Measurements from ENCODE around the gene KRTAP10-12.
"Not testable (repeated sequence)": the region's sequence is repeated elsewhere in the genome, so short reads cannot be mapped to it uniquely, and the experiment has no call there.

The KRTAP10-12 gene

DNA sequence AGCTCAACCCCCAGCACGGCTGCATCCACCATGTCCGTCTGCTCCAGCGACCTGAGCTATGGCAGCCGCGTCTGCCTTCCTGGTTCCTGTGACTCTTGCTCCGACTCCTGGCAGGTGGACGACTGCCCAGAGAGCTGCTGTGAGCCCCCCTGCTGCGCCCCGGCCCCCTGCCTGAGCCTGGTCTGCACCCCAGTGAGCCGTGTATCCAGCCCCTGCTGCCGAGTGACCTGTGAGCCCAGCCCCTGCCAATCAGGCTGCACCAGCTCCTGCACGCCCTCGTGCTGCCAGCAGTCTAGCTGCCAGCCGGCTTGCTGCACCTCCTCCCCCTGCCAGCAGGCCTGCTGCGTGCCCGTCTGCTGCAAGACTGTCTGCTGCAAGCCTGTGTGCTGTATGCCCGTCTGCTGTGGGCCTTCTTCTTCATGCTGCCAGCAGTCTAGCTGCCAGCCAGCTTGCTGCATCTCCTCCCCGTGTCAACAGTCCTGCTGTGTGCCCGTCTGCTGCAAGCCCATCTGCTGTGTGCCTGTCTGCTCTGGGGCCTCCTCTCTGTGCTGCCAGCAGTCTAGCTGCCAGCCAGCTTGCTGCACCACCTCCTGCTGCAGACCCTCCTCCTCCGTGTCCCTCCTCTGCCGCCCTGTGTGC, at the start of gene KRTAP10-12:
Gene KRTAP10-12 (plus strand): TSS at position 1 of the 639 bp plus-strand sequence. CDS start 30 bp downstream, at position 31.
- DNase-seq, result not testable (repeated sequence)

DNA sequence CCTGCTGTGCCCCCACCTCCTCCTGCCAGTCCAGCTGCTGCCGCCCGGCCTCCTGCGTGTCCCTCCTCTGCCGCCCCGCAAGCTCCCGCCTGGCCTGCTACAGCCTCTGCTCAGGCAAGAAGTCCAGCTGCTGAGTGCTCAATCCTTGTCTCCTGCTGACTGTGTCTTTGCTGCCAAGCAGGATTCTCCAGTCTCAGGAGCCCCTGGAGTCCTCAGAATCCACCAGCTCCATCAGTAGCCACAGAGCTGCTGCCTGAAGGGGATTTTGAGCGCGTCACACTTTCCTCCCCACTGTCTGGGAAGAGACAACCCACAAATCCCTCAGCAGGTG, 49.8 kb upstream of the KRTAP10-12 start:
- DNase-seq, result no peak

- no peak for DNase-seq
Observed at GRCh38 chr21:44648557-44649311, 48.2 kb upstream of the KRTAP10-12 start.

DNA sequence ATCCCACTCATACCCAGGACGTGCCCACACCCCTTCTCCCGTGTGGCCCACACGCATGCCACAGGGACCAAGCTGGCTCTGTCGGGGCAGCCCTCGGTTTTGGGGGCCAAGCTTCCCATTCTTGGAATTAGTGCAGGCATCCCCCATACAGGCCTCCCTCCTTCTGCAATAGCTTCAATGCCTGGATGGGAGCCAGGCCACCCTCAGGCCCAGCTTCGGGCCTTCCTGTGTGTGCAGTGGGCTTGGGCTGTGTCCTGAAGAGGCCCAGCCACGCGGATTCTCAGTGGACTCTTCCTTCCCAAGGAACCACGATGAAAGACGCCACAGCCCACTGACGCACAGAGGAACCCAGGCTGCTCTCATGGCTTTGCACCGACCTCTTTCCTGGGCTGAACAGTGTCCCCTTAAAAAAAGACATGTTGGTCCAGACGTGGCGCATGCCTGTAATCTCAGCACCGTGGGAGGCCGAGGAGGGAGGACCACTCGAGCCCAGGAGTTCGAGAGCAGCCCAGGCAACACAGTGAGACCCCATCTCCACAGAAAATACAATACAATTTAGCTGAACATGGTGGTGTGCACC, 47.4 kb upstream of the KRTAP10-12 start:
- no peak for DNase-seq

GRCh38 chr21:44650265-44650972, 46.6 kb upstream of the KRTAP10-12 start:
- DNase-seq, result no peak

GRCh38 chr21:44650973-44651675, 45.8 kb upstream of the KRTAP10-12 start:
- DNase-seq, result no peak

GRCh38 chr21:44653123-44653522, 43.8 kb upstream of the KRTAP10-12 start:
- DNase-seq, result no peak

GRCh38 chr21:44653656-44654575, 43.1 kb upstream of the KRTAP10-12 start:
- DNase-seq, result no peak

GRCh38 chr21:44654576-44655175, 42.3 kb upstream of the KRTAP10-12 start, which contains the start of gene KRTAP12-4:
Gene KRTAP12-4, minus strand, starts transcription at chr21:44654659. Its CDS starts 45 bp downstream, at chr21:44654614.
- no peak for DNase-seq

DNA sequence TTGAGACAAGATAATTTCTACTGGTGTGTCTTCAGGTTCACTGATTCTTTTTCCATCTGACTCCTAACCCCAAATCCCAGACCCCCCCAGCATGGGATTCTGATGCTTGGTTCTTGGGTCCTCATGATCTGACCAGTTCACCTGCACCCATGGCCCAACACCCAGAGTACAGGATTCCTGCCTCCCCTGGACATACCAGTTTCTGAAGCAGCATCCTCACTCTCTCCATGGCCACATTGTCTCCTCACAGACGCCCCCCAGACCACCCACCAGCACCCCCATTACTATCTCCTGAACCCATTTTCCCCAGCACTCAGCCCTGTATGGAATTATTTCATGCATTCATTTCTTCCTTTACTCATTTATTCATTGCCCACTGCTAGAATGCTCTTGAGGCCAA, 40.1 kb upstream of the KRTAP10-12 start:
- DNase-seq, result no peak

GRCh38 chr21:44657635-44658540, 39.1 kb upstream of the KRTAP10-12 start, which contains the start of gene KRTAP12-3:
Gene KRTAP12-3, plus strand, starts transcription at chr21:44657932. Its CDS starts 48 bp downstream, at chr21:44657980.
- no peak for DNase-seq

DNA sequence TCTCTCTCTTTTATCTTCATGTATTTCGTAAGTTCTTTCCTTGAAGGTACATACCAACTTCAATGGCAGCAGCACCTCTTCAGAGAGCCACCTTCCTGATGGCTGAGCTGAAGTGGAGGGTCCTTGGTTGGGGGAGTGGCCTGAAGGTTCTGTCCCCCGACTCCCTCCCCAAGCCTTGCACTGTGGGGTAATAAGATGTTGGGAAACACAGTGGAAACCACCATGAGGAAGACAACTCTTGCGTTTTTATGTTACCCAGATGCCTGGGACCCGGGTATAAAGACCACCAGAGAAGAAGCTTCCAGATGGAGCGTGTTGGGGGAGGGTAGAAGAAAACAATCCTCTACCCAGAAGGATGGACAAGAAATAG, 38.4 kb upstream of the KRTAP10-12 start:
- DNase-seq, result no peak

DNA sequence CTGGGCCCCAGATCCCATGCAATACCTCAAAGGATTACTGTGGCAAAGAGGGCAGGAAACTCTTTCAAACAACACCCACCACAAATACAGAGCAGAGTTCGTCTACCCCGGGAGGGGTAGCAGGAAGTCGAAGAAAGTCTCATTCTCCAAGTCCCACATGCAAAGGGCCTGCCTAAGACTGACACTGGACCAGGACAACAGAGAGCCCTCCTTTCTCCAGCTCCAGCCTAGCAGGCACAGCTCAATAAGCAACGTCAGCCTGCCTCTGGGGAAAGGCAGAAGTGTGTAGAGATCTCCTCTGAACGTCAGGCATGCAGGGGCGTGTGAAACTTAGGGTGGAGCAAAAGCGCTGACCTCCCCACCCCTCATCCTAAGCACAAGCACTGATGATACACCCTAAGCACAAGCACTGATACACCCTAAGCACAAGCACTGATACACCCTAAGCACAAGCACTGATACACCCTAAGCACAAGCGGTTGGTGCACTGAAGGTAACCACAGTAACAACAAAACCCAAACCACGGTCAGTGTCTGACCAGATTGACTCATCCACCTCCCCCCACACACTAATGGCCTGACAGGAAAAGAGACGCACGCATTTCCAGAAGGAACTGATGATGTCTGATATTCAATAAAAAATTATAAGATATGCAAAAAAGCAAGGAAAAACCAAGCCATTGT, 37.9 kb upstream of the KRTAP10-12 start:
- no peak for DNase-seq

DNA sequence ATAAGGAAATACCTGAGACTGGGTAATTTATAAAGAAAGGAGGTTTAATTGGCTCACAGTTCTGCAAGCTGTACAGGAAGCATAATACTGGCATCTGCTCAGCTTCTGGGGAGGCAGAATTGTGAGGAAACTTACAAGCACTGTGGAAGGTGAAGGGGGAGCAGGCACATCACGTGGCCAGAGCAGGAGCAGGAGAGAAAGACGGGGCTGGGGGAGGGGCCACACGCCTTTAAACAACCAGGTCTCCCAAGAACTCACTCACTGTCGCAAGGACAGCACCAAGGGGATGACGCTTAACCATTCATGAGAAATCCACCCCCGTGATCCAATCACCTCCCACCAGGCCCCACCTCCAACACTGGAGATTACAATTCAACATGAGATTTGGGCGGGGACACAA, 35.4 kb upstream of the KRTAP10-12 start:
- DNase-seq, result not testable (repeated sequence)

GRCh38 chr21:44664691-44665090, 32.3 kb upstream of the KRTAP10-12 start:
- no peak for DNase-seq

- DNase-seq, result no peak
Observed at GRCh38 chr21:44666401-44667320, 30.3 kb upstream of the KRTAP10-12 start, which contains the start of gene KRTAP12-2. Gene KRTAP12-2, minus strand, starts transcription at chr21:44666927. Its CDS starts 41 bp downstream, at chr21:44666886.

DNA sequence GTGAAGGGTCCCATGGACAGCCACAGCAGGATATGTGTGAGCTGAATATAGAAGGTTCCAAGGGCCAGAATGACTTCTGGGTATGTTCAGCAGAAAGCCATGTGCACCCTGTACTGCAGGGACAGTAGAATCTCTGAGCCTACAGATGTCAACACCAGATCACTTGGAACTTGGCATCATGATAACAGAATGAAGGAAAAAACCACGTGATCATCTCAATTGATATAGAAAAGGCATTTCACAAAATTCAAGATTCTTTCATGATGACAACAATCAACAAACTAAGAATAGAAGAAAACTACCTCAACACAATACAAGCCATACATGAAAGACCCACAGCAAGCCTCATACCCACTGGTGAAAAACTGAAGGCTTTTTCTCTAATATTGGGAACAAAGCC, 29.4 kb upstream of the KRTAP10-12 start:
- DNase-seq, result no peak

Measured in anterior cingulate cortex (tissue), 58 donors.